Coronary artery (tissue), 2 donors: ENCODE measurements around the gene FAM200C.

Experiments
- DNase-seq: peaks from one replicate; pipeline ENCODE4 v3.0.0-alpha.2; 2017; ENCODE audit warnings: low spot score
- H3K27ac ChIP-seq, 2 donors: fragments of 200-600 bp; sonication (generic); one replicate each; pipeline ENCODE4 v1.5.1; 2016 to 2019
- H3K4me3 ChIP-seq: fragments of 200-600 bp; sonication (generic); 2 replicates; pipeline ENCODE4 v1.5.1; 2016; ENCODE audit warnings: mild to moderate bottlenecking, moderate library complexity
- TF ChIP-seq, protein P1 (sequence below): fragments of 200-600 bp; sonication (generic); IDR thresholded peaks from one replicate; pipeline ENCODE4 v1.5.1; 2019; ENCODE audit warnings: antibody characterized with exemption

Gene FAM200C

DNA sequence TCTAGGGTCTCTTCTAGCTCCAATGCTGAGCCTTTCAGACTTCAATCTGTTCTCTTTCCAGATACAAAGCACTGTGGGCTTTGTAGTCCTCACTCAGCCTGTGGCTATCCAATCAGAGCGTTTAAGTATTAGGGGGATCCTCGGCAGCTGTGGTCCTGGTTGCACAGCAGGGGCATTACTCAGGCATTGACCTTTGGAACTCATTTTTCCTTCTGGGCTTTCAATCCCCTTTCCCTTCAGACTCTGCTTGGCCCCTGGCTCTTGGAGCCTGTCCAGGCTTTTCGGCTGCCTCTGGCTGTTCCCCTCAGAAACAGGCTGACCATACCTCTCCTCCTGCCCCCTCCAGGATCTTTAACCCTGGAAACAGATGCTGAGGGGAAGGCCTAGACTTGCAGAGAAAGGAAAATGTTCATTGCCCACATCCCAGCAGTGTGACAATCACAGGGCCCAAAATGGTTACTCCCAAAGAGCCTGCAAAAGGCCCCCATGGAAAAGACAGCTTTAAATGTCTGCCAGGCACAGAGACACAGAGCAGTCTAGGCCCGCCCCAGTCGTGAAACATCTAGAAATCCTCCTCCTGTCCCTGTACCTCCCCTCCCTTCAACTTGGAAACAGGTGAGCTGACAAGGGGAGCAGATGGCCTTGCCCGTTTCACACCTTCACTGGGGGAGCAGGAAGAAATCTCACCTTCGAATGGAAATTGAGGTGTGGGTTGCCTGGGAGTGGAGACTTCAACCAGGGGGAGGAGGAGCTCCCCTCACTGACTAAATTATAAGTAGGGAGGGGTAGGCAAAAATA lies 43.1 kb downstream of the FAM200C start:
- Histone ChIP-seq H3K4me3 (no peak overlapping the region), H3K27ac (peak overlapping the region; percentile 84 to 90)
- TF ChIP-seq, protein P1, sequence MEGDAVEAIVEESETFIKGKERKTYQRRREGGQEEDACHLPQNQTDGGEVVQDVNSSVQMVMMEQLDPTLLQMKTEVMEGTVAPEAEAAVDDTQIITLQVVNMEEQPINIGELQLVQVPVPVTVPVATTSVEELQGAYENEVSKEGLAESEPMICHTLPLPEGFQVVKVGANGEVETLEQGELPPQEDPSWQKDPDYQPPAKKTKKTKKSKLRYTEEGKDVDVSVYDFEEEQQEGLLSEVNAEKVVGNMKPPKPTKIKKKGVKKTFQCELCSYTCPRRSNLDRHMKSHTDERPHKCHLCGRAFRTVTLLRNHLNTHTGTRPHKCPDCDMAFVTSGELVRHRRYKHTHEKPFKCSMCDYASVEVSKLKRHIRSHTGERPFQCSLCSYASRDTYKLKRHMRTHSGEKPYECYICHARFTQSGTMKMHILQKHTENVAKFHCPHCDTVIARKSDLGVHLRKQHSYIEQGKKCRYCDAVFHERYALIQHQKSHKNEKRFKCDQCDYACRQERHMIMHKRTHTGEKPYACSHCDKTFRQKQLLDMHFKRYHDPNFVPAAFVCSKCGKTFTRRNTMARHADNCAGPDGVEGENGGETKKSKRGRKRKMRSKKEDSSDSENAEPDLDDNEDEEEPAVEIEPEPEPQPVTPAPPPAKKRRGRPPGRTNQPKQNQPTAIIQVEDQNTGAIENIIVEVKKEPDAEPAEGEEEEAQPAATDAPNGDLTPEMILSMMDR = no peak
- DNase-seq = no peak

DNA sequence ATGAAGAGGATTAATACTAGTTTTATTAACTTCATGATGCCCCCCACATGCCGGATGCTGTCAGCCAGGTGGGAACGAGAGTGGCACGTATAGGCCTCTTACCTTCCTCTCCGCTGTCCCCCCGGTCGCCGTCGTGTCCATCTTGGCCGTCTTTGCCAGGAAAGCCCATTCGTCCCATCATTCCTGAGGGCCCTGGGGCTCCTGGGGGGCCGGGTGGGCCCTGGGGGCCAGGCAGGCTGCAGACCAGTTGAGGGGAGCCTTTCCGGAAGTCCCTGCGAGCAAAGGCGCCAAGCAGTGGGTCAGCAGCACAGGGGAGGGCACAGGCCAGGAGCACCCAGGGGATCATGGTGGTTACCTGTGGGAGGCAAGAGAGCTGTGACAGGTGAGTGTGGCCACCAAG lies 45.2 kb downstream of the FAM200C start:
- H3K27ac ChIP-seq = no peak overlapping the region
- H3K4me3 ChIP-seq = no peak overlapping the region
- DNase-seq = no peak
- TF ChIP-seq, protein P1 = no peak

DNA sequence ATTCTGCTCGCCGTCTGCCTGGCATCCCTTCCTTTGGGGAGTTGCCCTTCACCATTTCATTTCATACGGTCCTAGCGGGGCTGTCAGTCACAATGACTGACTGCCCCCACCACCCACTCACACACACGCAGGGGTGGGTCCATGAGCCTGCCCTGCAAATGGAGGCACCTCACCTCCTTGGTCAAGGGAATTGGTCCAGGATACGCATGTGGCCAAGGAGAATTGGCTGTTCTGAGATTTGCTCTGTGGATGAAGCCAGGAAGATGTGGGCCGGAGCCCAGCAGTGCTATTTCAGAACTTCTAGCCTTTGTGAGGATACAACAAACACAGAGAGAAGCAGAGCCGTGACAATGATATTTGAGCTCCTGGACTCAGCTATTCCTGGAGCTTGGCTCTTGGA lies 46.5 kb downstream of the FAM200C start:
- Histone ChIP-seq H3K27ac (peak overlapping the region; percentile 51 to 69), H3K4me3 (peak overlapping the region; percentile 6)
- TF ChIP-seq, protein P1 = no peak
- peak; percentile 80 for DNase-seq

DNA sequence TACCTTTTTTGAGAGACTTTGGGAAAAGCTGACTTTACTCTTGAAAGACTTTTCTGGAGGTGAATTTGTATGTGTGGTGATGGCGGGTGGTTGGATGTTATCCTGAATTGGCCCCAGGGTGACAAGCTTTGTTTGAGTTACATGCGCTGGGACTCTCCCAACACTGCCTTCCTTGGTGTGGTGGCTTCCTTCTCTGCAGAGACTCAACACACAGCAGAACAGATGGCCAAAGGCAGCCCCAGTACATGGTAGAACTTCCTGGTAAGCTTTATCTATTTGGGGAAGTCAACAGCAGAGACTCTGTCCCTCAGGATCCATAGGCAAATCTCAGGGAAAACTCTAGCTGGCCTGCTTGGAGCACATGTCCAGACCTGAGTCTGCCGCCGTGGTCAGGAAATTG lies 47.5 kb downstream of the FAM200C start:
- TF ChIP-seq, protein P1 = no peak
- Histone ChIP-seq H3K4me3 (no peak overlapping the region), H3K27ac (no peak overlapping the region)
- DNase-seq = no peak

DNA sequence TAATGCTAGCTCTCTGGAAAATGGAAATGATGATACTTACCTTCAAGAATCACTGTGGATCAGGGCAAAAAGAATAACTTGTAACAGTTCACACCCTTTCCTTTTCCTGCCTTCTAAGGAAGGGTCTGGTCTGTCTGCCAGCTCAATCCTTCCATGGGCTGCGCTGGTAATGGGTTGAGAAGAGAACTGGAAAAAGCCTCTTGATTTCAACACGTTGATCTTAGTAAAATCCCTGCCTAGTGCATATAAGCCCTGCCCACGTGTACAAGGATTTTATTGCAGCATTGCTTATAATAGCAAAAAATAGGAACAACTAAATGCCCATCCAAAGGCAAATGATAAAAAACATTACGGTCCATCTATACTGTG lies 49.9 kb downstream of the FAM200C start:
- DNase-seq = no peak
- no peak overlapping the region for H3K27ac ChIP-seq
- no peak overlapping the region for H3K4me3 ChIP-seq
- TF ChIP-seq, protein P1 = no peak

DNA sequence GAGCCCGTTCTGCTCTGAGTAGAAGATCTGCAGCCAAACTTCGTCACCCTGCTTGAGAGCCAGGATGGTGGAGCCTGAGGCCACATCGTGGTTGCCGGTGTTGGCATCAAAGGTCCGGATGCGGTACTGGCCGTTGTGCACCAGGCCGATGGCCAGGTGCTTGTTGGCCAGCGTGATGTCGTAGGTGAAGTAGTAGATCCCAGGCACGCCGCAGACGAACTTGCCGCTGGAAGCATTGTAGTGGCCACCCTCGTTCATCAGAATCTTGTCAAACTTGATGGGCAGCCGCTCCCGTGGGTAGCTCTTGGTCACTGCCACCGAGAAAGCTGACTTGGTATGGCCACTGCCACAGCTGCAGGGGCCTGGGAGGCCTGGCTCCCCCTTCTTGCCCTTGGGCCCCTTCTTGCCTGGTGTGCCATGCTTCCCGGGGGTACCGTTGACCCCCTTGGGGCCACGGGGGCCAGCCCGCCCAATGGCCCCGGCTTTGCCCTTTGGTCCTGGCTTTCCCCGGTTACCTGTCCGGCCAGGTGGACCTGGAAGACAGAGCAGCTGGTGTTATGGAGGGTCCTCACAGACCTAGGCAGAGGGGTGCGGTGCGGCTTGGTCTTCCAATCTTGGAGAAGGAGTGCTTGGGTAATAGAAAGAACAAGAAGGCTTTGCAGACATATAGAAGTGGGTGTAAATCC lies 50.5 kb downstream of the FAM200C start:
- TF ChIP-seq, protein P1 = no peak
- Histone ChIP-seq H3K4me3 (no peak overlapping the region), H3K27ac (no peak overlapping the region)
- DNase-seq = no peak

DNA sequence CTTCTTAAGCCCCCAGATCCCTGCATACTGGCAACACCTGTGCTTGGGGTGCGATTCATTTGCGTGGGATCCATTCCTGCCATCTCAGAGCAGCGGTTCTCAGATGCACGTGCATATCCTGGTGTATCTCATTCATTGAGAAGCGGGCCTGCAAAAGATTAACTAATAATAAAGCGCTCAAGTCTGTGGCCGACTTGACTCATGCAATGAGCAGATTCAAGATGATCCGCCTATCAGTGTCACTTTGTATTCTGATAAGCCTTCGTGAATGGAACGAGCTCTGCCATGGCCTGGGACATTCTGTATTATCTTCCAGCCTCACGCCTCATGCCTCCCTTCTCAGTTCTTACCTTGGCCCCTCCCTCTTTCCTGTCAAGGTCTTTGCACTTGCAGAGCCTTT lies 51.8 kb downstream of the FAM200C start:
- TF ChIP-seq, protein P1 = no peak
- no peak overlapping the region for H3K27ac ChIP-seq
- no peak overlapping the region for H3K4me3 ChIP-seq
- no peak for DNase-seq
